NCI-H1694 treated with DMSO at 0.1 percent for 48 hours (cell line): ENCODE data around the gene CFAP92.

Experiments
- DNase-seq: peaks from one replicate; lab custom pipeline; 2025; lab: John Stamatoyannopoulos, UW

Gene CFAP92

DNA sequence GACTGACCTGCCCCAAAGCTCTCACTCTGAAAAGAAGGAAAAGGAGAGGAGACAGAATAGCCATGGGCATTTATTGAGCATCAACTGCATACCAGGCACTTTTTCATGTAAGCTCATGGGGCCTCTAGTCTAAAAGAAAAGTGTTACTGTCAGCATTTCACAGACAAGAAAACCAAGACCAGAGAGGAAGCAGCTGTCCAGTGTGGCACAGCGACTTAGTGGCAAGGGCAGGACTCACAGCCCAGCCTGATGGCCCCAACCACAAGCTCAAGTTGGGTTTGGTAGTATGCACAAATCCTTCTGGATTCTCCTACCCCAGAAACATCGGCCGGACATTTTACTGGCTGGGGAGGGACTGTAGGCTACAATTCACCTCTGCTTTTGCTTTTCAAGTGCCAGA lies 13.0 kb upstream of the CFAP92 start:
- no peak for DNase-seq

DNA sequence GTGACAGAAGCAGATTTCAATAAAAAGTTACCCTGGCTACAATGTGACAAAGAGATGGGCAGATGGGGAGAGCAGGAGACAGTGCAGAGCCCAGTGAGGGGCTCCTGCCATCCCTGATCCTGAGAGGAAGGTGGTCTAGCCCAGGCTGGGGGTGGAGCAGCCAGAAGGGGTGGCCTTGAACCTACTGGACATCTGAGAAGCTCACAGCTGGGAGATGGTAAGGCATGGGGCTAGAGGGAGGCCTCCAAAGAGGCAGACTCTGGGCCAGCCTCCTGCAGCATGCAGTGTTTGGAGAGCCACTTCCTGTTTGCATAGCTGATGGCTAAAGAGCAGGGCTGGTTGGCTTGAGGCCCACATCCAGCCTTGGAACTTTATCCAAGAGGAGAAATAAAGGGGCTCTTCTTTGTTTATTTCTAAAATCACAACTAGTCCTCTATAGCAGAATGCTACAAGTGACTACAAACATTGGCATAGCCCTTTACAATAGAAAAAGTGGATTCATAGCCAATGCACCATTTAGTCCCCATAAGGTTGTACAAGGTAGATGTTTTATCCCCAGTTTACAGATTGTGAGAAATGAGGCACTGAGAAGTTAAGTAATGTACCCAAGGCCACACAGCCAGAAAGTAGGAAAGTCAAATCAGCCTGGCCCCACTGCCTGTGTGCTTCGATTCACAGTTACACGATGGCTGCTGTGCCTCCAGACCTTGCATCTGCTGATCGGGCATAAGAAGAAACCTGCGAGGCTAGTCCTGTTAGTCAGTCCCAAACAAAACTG lies 11.8 kb upstream of the CFAP92 start:
- DNase-seq, result no peak

DNA sequence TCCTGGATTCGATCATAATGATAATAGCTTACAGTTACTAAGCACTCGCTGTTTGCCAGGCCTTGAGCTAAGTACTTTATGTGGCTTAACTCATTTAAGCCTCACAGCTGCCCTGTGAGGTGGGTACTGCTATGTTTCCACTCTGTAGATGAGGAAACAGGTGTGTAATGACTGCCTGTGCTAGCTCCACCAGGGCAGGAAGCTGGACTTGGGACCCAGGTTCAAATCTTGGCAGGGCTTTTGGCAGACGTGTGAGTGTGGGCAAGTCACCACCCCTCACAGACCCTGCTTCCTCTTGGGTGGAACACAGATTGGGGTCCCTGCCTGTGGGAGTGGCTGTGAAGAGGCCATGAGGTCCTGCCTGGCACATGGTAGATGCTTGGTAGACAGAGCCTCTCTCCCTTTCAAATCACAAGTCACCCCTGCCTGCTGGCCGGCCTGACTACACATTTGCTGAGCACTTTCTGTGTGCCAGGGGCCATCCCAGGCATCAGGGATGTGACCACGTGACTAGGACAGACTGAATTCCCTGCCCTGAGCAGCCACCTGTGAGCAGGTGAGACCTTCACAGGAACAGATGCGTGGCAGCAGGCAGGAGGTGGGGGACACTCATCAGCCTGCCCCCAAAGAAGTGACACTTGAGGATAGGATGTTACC lies 10.9 kb upstream of the CFAP92 start:
- no peak for DNase-seq

DNA sequence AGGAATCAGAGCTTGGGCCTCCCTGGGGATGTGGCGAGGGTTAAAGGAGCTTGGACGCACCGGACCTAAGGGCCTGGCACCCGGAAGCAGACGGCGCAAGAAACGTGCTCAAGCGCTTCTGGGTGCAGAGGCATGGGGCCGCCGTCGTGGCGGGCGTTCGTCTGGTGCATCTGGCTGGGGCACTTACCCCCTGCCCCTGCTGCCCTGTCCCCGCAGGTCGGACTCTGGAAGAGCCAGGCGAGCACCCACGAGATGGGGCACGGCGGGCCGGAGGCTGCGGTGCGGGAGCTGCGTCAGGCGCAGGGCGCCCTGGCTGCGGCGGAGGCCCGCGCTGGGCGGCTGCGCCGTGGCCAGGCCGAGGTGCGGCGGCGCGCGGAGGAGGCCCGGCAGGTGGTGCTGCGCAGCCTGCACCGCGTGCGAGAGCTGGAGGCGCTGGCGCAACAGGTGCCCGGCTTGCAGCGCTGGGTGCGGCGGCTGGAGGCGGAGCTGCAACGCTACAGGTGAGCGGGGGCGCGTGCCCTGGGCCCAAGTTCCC lies 9.8 kb upstream of the CFAP92 start:
- peak; percentile 6 for DNase-seq

DNA sequence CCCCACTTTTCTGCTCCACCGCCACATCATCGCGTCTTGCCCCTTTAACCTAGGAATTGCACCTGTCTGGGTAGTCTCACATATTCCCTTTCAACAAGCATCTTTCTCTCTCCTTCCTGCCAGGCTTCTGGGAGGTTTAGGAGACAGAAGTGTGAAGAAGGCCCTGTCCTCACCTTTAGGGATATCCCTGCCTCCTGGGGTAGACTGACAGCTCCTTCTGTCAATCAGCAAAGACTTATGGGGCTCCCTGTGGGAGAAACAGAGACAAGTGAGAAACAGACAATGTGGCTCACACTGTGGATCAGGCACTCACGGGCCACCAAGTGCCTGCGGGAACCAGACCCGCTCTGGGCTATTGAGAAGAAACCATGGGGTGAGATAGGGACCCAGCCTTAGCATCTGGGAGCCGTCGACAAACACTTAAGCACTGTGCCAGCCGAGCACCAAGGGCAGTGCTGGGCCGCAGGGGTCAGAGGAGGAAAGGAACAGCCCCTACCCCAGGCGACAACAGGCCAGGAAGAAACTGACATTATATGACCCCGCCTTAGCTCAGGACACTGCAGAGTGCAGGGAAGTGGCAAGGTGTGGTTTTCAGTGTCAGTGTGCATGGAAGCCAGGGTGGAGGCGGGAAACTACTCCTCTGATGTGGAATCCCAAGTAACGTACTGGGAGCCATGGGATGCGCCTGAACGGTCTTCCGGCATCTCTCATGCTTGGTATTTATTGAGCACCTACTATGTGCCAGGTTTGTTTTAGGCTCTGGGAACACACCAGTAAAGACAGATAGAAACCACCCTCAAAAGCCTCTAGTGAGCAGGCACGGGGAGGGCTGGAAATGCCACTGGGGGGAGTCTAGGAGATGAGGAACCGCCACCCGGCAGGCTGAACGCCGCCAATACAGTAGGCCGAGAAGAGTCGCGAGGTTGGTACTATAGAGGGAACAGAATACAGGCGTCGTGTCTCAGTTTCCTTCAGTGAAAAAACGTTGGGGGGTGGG lies 9.0 kb upstream of the CFAP92 start:
- no peak for DNase-seq

DNA sequence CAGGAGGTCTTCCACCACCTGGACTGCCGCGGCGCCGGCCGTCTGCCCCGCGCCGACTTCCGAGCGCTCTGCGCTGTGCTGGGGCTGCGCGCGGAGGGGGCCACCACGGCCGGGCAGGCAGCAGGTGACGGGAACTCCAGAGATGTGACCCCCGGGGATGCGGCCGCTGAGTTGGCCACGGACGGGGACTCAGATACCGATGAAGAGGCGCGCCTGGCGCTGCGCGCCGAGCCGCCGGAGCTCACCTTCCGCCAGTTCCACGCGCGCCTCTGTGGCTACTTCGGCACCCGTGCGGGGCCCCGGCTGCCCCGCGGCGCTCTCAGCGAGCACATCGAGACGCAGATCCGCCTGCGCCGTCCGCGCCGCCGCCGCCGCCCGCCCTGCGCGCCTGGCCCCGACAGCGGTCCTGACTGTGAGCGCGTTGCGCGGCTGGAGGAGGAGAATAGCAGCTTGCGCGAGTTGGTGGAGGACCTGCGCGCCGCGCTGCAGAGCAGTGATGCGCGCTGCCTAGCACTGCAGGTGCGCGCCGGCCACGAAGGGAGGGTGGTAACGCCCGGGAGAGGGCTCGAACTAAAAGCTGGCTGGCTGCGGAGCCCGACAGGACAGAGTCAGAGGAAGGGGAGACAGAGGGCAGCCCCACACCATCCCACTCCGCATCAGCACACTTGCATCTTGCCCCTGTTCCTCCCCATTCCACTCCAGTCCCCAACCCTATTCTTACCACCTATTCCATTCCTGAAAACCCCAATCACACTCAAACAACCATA lies 8.1 kb upstream of the CFAP92 start:
- DNase-seq, result no peak

DNA sequence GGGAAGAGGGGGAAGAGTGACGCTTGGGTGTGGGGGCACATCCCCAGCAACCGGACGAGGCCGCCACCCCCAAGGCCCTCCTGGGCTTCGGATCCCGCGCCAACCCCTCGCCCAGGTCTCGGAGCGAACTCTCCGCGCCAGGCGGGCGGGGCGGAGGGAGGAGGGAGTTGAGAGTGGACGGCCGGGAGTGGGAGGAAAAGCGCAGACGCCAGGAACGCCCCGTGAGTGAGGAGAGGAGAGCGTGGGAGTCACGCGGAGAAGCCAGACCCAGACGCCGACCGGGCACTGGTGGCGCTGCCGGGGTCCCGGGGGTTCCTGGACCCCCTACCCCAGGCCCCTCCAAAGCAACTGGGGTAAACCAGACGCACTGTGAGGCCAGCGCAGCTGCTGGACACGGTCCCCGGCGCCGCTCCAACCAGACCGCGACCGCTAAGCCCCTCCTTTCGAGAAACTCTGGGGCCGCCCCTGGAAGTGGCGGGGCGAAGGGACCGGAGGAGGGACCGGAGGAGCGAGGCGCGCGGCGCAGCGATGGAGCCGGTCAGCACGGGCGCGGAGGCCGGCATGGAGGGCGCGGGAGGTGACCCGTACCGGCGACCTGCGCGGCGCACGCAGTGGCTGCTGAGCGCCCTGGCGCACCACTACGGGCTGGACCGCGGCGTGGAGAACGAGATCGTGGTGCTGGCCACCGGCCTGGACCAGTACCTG lies 7.4 kb upstream of the CFAP92 start, which contains the start of gene EFCC1:
Gene EFCC1, plus strand, starts transcription at position 204 of the 705 bp plus-strand sequence. Its CDS starts 325 bp downstream, at position 529.
- DNase-seq, result no peak

DNA sequence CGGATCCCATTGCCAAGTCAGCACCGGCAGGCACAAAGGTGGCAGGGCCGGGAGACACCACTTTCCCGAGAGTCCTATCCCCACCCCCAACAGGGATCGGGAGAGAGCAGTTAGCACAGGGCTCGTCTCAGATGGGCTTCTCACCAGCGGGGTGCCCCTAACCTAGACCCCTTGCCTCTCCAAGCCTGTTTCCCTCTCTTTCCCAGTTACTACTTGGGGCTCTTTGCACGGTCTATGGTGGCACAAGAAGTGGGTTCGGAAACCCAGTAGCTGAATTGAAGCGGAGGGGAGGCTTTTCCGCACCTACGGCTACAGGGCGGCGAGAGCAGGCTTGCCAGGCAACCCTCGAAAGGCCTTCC lies 6.8 kb upstream of the CFAP92 start:
- DNase-seq, result no peak

DNA sequence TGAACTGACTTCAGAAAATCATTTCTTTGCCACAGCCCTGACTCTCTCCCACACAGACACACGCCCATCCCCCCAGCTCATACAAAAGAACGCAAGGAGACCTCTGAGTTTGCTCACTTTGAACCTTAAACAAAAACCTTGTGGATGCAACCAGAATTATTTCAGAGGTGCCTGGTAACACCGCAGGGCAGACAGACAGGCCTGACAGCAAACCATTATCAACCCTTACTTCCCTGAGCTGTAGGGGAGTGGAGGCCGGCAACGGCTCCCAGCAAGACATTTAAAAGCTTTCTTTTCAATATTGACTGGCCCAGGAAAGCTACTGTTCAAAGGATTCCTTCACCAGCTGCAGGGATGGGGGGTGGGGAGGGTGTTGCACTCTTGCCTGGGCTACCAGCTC lies 5.2 kb upstream of the CFAP92 start:
- no peak for DNase-seq

DNA sequence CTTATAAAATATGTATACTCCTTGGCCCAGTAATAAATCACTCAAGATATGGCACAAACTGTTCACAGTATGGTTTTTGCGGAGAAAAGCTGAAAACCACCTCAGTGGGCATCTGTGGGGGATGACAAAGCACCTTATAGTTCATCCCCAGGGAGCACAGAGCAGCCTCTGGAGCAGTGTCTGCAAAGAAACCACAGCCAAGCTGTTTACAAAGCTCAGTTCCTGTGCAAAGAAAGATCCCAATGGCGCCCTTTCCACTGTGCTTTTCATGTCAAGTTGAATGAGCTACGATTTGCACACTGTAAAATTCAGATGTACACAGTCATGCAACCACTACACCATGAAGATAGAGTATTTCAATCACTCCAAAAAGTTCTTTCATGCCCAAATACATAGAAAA lies 4.7 kb upstream of the CFAP92 start:
- DNase-seq, result no peak

DNA sequence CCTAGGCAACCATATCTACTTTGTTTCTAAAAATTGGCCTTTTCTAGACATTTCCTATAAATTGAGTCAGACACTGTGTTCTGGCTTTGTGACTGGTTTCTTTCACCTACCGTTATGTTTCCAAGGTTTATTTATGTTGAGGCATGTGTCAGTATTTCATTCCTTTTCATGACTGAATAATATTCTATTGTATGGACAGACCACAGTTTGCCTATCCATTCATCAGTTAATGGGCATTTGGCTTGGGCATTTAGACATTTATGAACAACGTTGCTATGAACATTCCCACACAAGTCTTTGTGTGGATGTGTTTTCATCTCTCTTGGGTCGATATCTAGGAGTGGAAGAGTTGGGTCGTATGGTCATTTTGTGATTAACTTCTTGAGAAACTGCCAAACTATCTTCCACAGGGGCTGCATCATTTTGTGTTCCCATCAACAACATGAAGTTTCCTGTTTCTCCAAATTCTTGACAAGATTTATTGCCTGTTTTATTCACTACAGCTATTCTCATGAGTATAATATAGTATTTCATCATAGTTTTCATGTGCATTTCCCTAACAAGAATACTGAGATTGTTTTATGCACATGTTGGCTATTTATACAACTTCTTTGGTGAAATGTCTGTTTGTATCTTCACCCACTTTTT lies 3.7 kb upstream of the CFAP92 start:
- no peak for DNase-seq

DNA sequence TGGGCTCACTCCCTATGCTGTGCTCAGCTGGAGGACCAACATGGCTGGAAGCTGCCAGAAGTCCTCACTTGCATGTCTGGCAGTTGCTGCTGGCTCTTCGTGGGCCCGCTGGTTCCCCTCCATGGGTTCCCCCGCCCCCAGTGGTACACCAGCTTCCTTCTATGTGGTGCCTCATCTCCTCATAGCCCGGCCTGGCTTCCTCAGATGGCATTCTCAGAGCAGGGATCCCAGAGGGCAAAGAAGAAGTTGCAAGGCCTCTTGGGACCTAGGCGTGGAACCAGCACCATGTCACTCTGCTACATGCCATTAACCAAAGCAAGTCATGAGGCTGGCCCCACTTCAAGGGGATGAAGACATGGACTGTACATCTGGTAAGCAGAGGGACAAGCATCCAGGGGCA lies 2.9 kb upstream of the CFAP92 start:
- DNase-seq, result no peak

DNA sequence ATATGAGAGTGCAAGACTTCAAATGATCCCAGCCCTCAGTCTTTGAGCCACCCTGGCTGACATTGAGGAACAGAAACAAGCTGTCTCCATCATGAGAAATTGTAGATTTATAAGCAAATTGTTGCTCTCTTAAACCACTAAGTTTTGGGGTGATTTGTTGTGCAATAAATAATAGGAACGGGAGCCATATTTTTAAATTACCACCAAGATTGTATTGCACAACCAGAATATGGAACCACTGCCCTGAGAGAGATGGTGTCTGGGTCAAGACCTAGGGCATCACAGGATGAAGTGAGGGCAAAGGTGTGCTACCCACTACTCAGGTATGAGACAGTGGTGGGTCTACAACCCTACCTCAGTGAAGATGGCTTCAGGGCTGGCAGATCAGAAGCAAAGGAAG lies 2.3 kb upstream of the CFAP92 start:
- DNase-seq, result no peak

DNA sequence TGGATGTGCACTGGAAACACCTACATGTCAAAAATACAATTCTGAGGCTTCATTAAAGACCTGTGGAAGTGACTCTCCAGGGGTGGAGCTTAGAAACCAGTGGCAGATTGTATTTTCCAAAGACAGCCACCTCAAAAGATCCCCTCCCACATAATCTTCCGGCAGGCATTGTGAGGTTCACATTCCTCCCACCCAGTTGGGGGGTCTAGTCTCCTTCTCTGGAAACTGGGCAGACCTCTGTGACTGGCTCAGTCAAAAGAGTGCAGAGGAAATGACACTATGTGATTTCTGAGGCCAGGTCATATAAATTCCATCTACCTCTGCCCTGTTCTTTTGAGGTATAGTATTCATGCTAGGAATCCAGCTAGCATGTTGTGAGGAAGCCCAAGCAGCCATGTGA lies 1.9 kb upstream of the CFAP92 start:
- no peak for DNase-seq

DNA sequence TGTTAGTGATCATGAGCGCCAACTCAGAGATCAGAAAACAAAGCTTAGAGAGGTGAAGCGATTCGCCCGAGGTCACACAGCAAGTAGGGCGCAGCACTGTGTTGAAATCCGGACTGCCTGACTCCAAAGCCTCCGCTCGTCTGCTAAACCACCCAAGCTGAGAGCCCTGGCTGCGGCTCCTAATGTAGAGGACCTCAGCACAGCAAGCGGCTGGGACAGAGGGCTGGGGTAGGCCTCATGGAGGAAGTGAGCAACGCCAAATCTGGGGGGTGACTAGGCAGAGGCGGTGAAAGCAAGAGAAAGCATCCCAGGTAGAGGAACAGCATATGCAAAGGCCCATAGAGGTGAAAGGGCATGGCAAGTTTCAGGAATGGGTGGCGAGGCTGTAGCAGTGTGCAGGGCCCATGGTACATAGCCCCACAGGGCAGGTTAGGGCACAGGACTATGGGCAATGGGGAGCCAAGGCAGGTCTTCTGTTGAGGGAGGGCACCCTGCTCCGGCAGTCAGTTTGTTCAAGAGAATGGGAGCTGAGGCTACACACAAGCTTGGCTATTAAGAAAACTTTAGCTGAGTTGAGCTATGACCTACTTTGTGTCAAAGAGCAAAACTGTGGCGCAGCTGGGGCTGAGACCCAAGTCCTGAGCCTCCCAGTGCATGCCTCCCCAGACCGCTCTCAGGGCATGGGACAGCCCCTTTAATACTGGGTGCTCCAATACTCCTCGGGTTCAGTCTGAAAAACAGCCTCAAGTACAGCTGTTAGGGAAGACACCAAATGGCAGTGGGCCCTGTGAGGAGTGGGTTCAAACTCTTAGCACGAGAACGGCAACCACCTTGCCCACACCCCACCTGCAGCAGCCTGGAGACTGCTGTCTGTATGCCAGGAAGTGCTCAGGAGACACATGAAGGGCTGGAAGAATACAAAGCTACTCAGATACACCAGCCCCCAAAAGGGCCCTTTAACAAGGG lies 988 bp upstream of the CFAP92 start:
- no peak for DNase-seq

DNA sequence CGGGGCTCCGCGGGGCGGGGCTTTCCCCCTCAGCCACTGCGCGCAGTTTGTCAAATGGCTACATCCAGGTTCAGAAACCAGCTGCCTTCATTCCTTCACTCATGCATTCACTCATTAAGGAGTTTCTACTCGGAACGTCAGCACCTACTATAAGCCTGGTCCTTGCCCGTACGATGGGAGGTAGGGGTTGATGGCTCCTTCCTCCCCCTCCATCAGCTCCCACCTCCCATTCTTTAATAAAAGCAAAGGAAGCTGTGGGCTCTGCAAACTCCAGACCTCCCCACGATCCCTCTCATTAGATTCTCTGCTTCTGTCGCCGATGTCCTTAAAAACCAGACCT lies 267 bp upstream of the CFAP92 start:
- DNase-seq, result no peak

DNA sequence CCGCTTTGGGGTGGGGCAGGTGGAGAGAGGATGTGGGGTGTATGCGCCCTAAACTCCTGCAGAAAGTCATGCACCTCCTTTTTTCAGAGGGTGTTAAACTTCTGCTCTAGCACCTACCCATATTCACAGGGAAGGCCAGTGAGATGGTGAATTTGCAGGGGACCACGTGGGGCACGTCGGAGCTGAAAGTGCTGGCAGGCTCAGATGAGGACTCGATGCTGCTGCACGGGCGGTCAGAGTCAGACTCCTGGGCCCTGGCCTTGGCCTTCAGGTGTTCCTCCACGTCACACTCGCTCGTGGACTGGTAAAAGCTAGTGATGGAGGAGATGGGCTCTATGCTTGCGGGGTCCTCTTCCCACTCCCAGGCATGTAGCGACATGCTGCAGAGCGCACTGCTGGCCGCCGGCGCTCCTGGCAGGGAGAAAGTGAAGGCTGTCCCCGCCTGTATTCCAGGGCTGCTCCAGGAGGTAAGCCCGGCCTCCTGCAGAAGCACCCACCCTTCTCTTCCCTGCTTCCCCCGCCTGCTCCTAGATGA lies 883 bp downstream of the CFAP92 start:
- no peak for DNase-seq

DNA sequence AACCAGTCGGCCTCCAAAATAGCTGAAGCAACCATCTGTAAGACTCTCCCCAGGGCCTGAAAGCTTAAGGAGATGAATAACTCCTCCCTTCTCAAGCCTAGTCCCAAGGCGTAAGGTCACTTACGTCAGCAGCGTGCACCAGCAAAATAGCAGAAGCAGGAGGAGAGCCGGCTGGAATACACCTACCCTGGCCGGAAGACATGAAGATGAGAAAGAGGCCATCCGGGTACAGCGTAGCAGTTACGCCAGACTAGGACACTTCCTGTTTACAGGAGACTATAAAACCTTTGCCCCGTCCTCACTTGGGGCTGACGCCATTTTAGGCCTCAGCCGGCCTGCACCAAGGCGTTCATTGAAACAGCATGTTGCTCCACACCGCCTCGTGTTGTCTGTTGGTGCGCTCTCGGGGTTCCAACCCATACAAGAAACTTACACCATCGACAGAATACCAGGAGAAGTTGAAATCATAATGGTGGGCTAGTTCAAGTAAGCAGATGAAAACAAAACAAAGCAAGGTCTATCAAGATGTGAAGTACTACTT lies 2.5 kb downstream of the CFAP92 start:
- DNase-seq, result no peak

DNA sequence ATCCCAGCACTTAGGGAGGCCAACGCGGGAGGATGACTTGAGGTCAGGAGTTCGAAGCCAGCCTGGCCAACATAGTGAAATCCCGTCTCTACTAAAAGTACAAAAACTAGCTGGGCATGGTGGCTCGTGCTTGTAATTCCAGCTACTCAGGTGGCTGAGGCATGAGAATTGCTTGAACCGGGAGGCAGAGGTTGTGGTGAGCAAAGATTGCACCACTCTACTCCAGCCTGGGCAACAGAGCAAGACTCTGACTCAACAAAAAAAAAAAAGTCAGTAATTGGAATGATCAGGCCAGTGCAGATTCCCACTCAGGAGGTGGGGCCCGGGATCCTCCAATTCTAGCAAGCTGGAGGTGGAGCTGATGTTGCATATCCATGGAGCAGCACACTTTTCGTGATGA lies 5.6 kb downstream of the CFAP92 start:
- no peak for DNase-seq
